Activated T-helper 1 cell treated with anti-CD3 and anti-CD28 coated beads, Interleukin-12 subunit alpha, Interleukin-12 subunit beta, Interleukin-2, Interleukin-4 antibody, amounts not matched to agents 30 ng/mL and 10 ng/mL and 1 ng/mL, durations not matched to agents 14 hours and 24 hours and 36 hours (primary cell): ENCODE data around the gene RBMX. TPM values are rescaled to one million over a fixed set of nuclear protein-coding genes. Genes with fewer than 3 reads are reported as not detected.
A peak's percentile ranks its signal among the peaks of the same experiment; 100 is the strongest.
"Not testable (repeated sequence)": the region's sequence is repeated elsewhere in the genome, so short reads cannot be mapped to it uniquely, and the experiment has no call there.

Source experiments
- DNase-seq: peaks from one replicate; pipeline ENCODE4 v3.0.0; 2021; ENCODE audit warnings: low spot score
- H3K27ac Mint-ChIP-seq: one replicate; pipeline ENCODE4 v1.8.0; 2021; ENCODE audit warnings: mild to moderate bottlenecking, mixed read lengths
- H3K27me3 Mint-ChIP-seq: one replicate; pipeline ENCODE4 v1.8.0; 2022; ENCODE audit warnings: mild to moderate bottlenecking, moderate library complexity, mixed read lengths; ENCODE audit not compliant: insufficient read depth
- H3K36me3 Mint-ChIP-seq: one replicate; pipeline ENCODE4 v1.8.0; 2021; ENCODE audit warnings: low read depth, mixed read lengths
- H3K4me1 Mint-ChIP-seq: one replicate; pipeline ENCODE4 v1.8.0; 2021; ENCODE audit warnings: low read depth, mixed read lengths
- H3K4me3 Mint-ChIP-seq: one replicate; pipeline ENCODE4 v1.8.0; 2021; ENCODE audit warnings: mild to moderate bottlenecking, moderate library complexity, mixed read lengths
- H3K9me3 Mint-ChIP-seq: one replicate; pipeline ENCODE4 v1.8.0; 2021; ENCODE audit warnings: mixed read lengths
- intact Hi-C: fragments of 100-400 bp; cut with micrococcal nuclease; formaldehyde crosslinking; loops from one replicate; pipeline ENCODE4 v1.15.1; 2024
- total RNA-seq: library from RNA; stranded (reverse); gene quantifications from 2 replicates; pipeline ENCODE4 v1.2.3, GENCODE V29; 2022

RBMX gene
- total RNA-seq = 308 and 327 TPM in 2 replicates

DNA sequence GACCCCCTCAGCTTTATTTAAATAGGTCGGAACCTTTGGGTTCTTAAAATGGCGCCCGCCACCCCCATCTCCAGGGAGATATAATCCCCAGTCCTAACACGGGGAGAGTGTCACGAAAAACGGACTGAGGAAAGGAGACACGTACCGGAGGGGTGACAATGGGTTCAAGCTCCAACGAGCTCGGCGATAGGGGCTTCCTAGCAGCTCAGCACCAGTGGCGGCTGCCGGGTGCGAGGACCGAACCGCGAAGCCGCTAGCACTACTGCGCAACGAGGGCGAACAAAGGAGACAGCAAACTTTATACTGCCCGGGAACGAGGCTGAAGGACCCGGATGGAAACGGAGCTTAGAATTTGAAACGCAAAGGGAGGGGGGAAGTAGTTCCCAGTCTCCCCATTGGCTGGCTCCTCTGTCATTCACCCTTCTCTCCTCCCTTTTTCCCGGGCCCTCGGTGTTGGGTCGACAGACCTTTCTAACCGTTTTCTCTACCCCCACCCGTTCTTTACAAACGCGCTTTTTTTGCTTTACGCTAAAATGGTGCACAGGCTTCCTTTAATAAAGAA lies at the start of gene RBMX:
RBMX (minus strand) TSS at position 274 of the 562 bp plus-strand sequence. CDS start 1,298 bp downstream, outside the sequence.
- peak; percentile 84 for DNase-seq
- intact Hi-C loops = loop anchor here (1.0 to 10.0 kb wide), 3 partner anchors 29 to 1356 kb away; partner anchors contain the start of gene INTS6L
- Mint-ChIP-seq H3K27ac (peak within 1 kb of the TSS; percentile 99), H3K9me3 (no peaks in the 10 kb centered on the region), H3K4me1 (peaks cover 6% of the 10 kb centered on the region), H3K27me3 (no peaks in the 10 kb centered on the region), H3K4me3 (peak within 1 kb of the TSS; percentile 98), H3K36me3 (peaks cover 28% of the 10 kb centered on the region)

DNA sequence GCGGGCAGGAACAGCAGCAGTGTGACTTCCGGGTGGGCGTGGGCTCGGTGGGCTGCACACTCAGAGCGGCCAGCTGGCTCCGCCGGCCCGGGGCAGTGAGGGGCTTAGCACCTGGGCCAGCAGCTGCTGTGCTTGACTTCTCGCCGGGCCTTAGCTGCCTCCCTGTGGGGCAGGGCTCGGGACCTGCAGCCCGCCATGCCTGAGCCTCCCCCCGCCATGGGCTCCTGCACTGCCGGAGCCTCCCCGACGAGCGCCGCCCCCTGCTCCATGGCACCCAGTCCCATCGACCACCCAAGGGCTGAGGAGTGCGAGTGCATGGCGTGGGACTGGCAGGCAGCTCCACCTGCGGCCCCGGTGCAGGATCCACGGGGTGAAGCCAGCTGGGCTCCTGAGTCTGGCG lies 40.9 kb upstream of the RBMX start:
- H3K4me3 Mint-ChIP-seq, H3K9me3 Mint-ChIP-seq, H3K27ac Mint-ChIP-seq, DNase-seq, H3K4me1 Mint-ChIP-seq, H3K27me3 Mint-ChIP-seq, H3K36me3 Mint-ChIP-seq: not testable (repeated sequence)
- intact Hi-C loops = loop anchor here (10.0 kb wide), 1 partner anchor 347 kb away; no protein-coding TSS in a partner anchor

DNA sequence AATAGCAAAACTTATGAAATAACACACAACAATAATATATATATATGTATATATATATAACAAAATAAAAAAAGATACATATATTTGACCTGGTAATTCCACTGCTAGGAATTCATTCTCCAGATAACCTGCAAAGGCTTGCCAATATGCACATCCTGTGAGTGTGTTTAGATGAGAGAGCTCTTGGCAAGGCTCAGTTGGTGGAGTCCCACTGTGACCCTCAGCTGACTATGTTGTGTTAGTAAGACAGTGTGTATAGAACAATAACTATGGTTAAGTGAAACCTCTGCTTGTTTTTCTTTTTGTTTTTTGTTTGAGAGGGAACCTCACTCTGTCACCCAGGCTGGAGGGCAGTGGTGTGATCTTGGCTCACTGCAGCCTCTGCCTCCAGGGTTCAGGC lies 39.5 kb upstream of the RBMX start:
- Mint-ChIP-seq H3K27ac (no peak overlapping the region), H3K4me1 (no peaks in the 10 kb centered on the region), H3K36me3 (peaks cover 8% of the 10 kb centered on the region), H3K27me3 (no peaks in the 10 kb centered on the region), H3K4me3 (no peak overlapping the region), H3K9me3 (no peaks in the 10 kb centered on the region)
- no peak for DNase-seq
- intact Hi-C loops = loop anchor here (10.0 kb wide), 1 partner anchor 345 kb away; no protein-coding TSS in a partner anchor

DNA sequence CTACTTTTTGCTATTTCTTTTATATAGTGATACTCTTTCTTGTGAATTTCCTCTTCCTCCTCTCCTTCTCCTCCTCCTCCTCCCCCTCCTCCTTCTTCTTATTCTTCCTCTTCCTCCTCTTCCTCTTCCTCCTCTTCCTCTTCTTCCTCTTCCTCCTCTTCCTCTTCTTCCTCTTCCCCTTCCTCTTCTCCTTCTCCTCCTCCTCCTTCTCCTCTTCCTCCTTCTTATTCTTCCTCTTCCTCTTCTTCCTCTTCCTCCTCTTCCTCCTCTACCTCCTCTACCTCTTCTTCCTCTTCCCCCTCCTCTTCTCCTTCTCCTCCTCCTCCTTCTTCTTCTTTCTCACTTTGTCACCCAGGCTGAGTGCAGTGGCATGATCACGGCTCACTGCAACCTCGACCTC lies 36.3 kb upstream of the RBMX start:
- Mint-ChIP-seq H3K4me3 (no peak overlapping the region), H3K4me1 (peaks cover 1% of the 10 kb centered on the region), H3K36me3 (peaks cover 2% of the 10 kb centered on the region), H3K27me3 (no peaks in the 10 kb centered on the region), H3K9me3 (no peaks in the 10 kb centered on the region), H3K27ac (no peak overlapping the region)
- intact Hi-C loops = no loop called here
- DNase-seq = no peak

DNA sequence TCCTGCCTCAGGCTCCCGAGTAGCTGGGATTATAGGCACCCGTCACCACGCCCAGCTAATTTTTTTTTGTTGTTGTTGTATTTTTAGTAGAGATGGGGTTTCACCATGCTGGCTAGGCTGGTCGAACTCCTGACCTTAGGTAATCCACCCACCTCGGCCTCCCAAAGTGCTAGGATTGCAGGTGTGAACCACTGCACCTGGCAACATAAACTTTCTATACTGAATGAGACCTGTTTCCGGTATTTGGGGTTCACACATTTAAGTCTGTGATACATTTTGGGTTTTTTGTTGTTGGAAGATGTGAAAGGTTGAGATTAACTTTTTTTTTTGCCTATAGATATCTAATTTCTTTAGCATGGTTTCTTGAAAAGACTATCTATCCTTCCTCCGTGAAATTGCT lies 31.1 kb upstream of the RBMX start:
- intact Hi-C loops, H3K27ac Mint-ChIP-seq: not testable (repeated sequence)

DNA sequence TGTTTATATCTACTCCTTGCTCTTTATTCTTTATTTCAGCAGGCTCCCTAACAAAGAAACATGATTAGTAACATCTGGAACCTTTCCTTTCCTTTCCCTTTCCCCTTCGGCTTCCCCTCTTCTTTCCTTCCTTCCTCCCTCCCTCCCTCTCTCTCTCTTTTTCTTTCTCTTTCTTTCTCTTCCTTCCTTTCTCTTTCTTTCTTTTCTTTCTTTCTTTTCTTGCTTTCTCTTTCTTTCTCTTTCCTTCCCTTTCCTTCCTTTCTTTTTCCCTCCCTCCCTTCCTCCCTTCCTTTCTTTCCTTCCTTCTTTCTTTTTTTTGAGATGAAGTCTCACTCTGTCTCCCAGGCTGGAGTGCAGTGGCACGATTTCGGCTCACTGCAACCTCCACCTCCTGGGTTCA lies 30.7 kb upstream of the RBMX start:
- peak overlapping the region; percentile 95 for H3K4me3 Mint-ChIP-seq
- intact Hi-C loops = no loop called here
- no peaks in the 10 kb centered on the region for H3K9me3 Mint-ChIP-seq
- H3K4me1 Mint-ChIP-seq = peaks cover 23% of the 10 kb centered on the region
- no peak for DNase-seq
- no peak overlapping the region for H3K27ac Mint-ChIP-seq
- no peaks in the 10 kb centered on the region for H3K36me3 Mint-ChIP-seq
- H3K27me3 Mint-ChIP-seq = no peaks in the 10 kb centered on the region

More for the DNA sequence above, 31.1 kb upstream of the RBMX start:
- H3K27me3 Mint-ChIP-seq, H3K9me3 Mint-ChIP-seq, H3K36me3 Mint-ChIP-seq, DNase-seq: not testable (repeated sequence)
- Mint-ChIP-seq H3K4me3 (peak overlapping the region; percentile 64), H3K4me1 (peaks cover 23% of the 10 kb centered on the region)

DNA sequence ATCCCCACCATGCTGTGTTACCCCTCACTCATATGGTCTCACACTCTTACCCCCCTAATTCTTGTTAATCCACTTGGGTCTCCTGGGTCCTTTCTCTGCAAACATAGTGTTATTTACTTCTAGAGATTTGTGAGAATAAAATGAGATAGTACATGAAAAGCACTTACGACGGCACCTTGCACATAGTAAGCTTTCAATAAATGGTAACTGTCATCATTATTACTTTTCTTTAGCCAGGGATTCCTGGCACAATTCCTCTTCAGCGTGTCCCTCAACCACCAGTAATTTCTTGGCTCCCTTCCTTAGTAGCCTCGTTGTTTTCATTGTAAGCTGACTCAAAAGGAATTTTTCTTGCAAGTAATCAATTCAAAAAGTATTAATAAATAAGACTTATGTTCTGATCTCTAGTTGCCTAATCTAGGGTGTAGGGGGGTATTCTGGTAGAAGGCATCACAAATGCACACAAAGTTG lies 30.1 kb upstream of the RBMX start:
- intact Hi-C loops = loop anchor here (1.0 kb wide), 1 partner anchor 413 kb away; the partner anchor contains the start of gene HTATSF1
- Mint-ChIP-seq H3K36me3 (no peaks in the 10 kb centered on the region), H3K9me3 (no peaks in the 10 kb centered on the region), H3K27ac (peak overlapping the region; percentile 88), H3K27me3 (no peaks in the 10 kb centered on the region), H3K4me1 (peaks cover 23% of the 10 kb centered on the region), H3K4me3 (peak overlapping the region; percentile 95)
- no peak for DNase-seq

DNA sequence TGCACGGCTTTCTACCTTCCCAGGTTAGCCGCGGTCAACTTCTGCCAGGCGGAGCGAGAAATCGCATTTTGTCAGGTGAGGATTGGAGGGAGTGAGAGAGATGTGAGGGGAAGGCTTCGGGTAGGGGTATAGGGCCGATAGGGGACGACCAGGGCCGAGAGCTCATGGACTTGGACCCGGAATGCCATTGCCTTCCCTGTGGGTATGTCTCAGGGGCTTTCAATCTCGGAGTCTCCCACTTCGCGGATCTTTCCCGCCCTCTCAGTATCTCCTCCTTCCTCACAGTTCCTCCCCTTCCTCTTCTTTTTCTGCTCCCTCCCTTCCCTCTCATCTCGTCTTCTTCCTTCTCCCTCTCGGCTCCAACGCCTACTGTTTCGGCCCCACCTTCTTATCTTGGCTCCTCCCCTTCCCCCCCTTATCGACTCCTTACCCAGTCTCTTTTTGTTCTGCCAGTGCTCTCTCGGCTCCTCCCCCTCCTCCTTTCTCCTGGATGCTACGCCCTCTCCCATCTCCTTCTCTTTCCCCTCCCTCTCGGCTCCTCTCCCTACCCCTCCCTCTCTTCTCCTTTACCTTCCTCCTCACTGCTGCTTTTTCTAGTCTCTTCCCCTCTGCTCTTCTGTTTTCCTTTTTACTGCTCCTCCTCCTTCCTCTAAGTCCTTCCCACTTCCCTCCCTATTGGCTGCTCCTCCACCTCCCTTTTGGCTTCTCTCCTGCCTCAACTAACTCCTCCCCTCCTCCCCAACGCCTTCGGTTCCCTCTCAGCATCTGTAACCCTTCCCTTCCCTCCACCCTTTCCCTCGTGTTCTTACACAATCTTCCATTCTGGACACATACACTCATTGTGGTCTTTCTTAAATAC lies 29.4 kb upstream of the RBMX start:
- Mint-ChIP-seq H3K9me3 (no peaks in the 10 kb centered on the region), H3K27me3 (no peaks in the 10 kb centered on the region), H3K4me1 (peaks cover 23% of the 10 kb centered on the region), H3K27ac (peak overlapping the region; percentile 88), H3K4me3 (peak overlapping the region; percentile 95), H3K36me3 (no peaks in the 10 kb centered on the region)
- peak; percentile 51 for DNase-seq
- intact Hi-C loops = loop anchor here (1.0 kb wide), 3 partner anchors 15 to 413 kb away; partner anchors contain the start of genes HTATSF1 and RBMX

DNA sequence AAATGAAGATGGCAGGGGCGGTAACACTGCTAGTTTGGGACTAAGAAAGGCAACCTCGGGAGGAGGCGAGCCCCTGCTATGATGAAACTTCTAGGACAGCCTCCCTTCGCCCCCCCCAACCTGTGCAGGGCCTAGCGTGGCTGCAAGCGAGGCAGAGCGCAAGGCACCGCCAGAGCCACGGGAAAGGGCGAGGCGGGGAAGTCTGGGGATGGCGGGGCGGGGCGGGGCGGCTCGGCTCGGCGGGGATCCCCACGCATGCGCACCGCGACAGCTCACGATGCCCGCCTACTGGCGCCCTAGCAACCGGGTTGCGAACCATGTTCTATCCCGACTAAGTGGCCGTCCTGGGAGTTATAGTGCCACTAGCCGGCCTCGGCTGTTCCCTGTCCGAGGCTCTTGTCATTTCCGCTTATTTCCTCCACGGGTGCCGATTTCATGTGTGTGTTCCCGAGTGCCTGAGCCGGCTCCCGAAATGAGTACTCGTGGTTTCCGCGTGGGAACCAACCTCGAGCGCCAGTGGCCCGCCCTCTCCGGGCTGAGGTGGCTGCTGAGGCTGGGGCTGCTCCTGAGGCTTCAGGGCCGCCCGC lies 28.7 kb upstream of the RBMX start:
- Mint-ChIP-seq H3K4me1 (peaks cover 23% of the 10 kb centered on the region), H3K27me3 (no peaks in the 10 kb centered on the region), H3K9me3 (no peaks in the 10 kb centered on the region), H3K4me3 (peak overlapping the region; percentile 95), H3K27ac (peak overlapping the region; percentile 88), H3K36me3 (no peaks in the 10 kb centered on the region)
- intact Hi-C loops = loop anchor here (1.0 kb wide), 2 partner anchors 16 to 29 kb away; partner anchors contain the start of gene RBMX
- peak; percentile 61 for DNase-seq

DNA sequence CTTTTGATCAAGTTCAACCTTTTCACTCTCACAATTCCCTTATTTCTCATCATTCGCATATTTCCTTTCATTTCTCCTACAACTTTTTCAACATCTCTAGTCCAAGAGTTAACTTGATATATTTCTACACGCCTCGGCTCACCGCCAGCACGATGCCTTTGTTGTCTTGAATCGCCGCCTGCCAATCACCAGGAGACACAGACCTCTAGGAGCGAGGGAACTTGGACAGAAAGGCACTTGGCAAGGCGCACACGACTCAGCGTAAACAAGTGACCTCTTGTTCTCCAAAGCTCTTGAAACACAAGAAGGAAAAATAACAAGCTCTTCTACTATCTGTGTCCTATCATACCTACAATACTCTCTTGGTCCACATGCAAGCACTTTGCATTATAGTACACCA lies 27.1 kb upstream of the RBMX start:
- intact Hi-C loops = no loop called here
- Mint-ChIP-seq H3K4me3 (no peak overlapping the region), H3K9me3 (no peaks in the 10 kb centered on the region), H3K27me3 (no peaks in the 10 kb centered on the region), H3K27ac (no peak overlapping the region), H3K4me1 (peaks cover 23% of the 10 kb centered on the region), H3K36me3 (no peaks in the 10 kb centered on the region)
- DNase-seq = no peak

DNA sequence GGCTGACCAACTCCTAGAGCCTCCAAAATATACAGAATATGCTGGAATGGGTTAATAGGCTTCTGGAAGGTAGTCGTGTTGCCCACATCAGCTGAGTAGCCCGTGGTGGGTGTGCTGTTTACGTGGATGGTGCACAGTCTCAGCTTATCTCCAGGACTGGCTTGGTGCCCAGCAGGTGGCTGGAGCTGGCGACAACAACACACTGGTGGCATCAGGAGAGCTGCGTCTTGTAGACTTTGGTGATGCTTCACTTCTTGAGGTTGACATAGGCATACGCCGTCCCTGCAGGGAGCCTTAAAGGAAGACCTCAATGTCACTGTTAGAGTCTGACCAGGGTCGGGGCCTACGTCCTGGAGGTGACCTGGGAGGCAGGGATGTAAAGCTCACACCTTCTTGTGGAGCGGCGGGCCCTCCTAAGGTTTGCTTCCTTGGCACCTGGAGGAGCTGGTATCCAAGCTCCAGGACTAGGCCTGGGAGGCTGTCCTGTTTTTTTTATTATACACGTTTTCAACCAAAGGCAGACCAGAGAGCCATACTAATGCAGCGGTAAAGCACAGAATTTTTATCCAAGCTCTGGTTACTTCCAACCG lies 26.5 kb upstream of the RBMX start:
- no peak for DNase-seq
- Mint-ChIP-seq H3K27ac (no peak overlapping the region), H3K4me1 (peaks cover 23% of the 10 kb centered on the region), H3K36me3 (no peaks in the 10 kb centered on the region), H3K4me3 (no peak overlapping the region), H3K27me3 (no peaks in the 10 kb centered on the region), H3K9me3 (no peaks in the 10 kb centered on the region)
- intact Hi-C loops = no loop called here

DNA sequence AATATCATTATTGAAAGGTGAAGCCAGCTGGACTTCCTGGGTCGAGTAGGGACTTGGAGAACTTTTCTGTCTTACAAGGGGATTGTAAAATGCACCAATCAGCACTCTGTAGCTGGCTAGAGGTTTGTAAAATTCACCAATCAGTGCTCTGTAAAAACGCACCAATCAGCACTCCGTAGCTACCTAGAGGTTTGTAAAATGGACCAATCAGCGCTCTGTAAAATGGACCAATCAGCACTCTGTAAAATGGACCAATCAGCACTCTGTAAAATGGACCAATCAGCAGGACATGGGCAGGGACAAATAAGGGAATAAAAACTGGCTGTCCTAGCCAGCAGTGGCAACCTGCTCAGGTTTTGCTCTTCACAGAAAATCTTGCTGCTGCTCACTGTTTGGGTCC lies 23.5 kb upstream of the RBMX start:
- intact Hi-C loops, H3K9me3 Mint-ChIP-seq, H3K4me1 Mint-ChIP-seq, H3K27ac Mint-ChIP-seq, DNase-seq, H3K27me3 Mint-ChIP-seq, H3K4me3 Mint-ChIP-seq, H3K36me3 Mint-ChIP-seq: not testable (repeated sequence)
